GM06990 (cell line): ENCODE measurements around the gene FZD7.

ENCODE experiments used
- DNase-seq: peaks from one replicate; pipeline ENCODE4 v3.0.0-alpha.2; 2011; ENCODE audit not compliant: insufficient read length; ENCODE audit errors: extremely low read depth
- H3K27me3 ChIP-seq: replicated peaks from 2 replicates; pipeline ENCODE4 v1.6.0; 2011; ENCODE audit warnings: low read length; ENCODE audit not compliant: control insufficient read depth, insufficient read depth
- H3K36me3 ChIP-seq: 2 replicates; pipeline ENCODE4 v1.5.1; 2011; ENCODE audit warnings: low read length; ENCODE audit not compliant: control insufficient read depth, insufficient read depth
- H3K4me3 ChIP-seq: replicated peaks from 2 replicates; pipeline ENCODE4 v1.5.1; 2011; ENCODE audit warnings: low read depth, mild to moderate bottlenecking, control low read depth, low read length
- TF ChIP-seq, protein P1 (sequence below): IDR thresholded peaks from 2 replicates; pipeline ENCODE4 v1.5.1; 2011; ENCODE audit warnings: low read length, control low read depth, mild to moderate bottlenecking, inconsistent platforms; ENCODE audit not compliant: insufficient read depth, poor library complexity, severe bottlenecking

Gene FZD7

DNA sequence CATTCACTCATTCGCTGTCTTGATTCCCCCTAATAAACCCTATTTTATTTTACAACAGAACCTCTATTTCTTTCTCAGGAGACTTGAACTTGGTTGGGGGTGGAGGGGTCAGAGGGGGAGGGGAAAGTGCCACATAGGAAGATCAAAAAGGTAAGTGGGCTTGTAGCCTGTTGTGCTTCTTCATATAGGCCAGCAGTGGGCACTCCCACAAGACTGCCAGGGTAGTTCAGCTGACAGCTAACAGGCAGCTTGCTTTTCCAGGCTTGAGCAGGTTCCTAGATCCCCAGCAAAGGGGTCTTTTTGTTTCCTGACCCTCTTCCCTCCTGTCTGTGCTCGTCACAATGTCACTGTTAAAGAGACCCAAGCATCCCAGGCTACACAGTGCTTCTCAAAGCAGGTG is 38.6 kb downstream of the FZD7 start:
- H3K27me3 ChIP-seq, result no peaks in the 10 kb centered on the region; the same call in 1 of the 2 replicates
- no peaks in the 10 kb centered on the region for H3K36me3 ChIP-seq
- TF ChIP-seq, protein P1, sequence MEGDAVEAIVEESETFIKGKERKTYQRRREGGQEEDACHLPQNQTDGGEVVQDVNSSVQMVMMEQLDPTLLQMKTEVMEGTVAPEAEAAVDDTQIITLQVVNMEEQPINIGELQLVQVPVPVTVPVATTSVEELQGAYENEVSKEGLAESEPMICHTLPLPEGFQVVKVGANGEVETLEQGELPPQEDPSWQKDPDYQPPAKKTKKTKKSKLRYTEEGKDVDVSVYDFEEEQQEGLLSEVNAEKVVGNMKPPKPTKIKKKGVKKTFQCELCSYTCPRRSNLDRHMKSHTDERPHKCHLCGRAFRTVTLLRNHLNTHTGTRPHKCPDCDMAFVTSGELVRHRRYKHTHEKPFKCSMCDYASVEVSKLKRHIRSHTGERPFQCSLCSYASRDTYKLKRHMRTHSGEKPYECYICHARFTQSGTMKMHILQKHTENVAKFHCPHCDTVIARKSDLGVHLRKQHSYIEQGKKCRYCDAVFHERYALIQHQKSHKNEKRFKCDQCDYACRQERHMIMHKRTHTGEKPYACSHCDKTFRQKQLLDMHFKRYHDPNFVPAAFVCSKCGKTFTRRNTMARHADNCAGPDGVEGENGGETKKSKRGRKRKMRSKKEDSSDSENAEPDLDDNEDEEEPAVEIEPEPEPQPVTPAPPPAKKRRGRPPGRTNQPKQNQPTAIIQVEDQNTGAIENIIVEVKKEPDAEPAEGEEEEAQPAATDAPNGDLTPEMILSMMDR, result peak; percentile 31
- DNase-seq, result no peak
- H3K4me3 ChIP-seq, result no peak overlapping the region

- no peaks in the 10 kb centered on the region; the same call in 1 of the 2 replicates for H3K27me3 ChIP-seq
- no peaks in the 10 kb centered on the region for H3K36me3 ChIP-seq
- no peak for DNase-seq
- H3K4me3 ChIP-seq, result no peak within 1 kb of the TSS
- TF ChIP-seq, protein P1, result no peak
Measured at GRCh38 chr2:202072737-202073401, 39.2 kb downstream of the FZD7 start, which contains the start of gene KIAA2012. Gene KIAA2012, plus strand, starts transcription at chr2:202073255. Its CDS starts 373 bp downstream, at chr2:202073628.

- TF ChIP-seq, protein P1, result no peak
- no peak overlapping the region for H3K4me3 ChIP-seq
- no peaks in the 10 kb centered on the region; the same call in 1 of the 2 replicates for H3K27me3 ChIP-seq
- DNase-seq, result no peak
- H3K36me3 ChIP-seq, result no peaks in the 10 kb centered on the region
Measured at GRCh38 chr2:202074324-202074723, 40.7 kb downstream of the FZD7 start.

GRCh38 chr2:202079310-202079709 is 45.7 kb downstream of the FZD7 start:
- DNase-seq, result no peak
- H3K36me3 ChIP-seq, result no peaks in the 10 kb centered on the region
- H3K27me3 ChIP-seq, result no peaks in the 10 kb centered on the region; the same call in 1 of the 2 replicates
- no peak overlapping the region for H3K4me3 ChIP-seq
- TF ChIP-seq, protein P1, result no peak

GRCh38 chr2:202084265-202084664 is 50.6 kb downstream of the FZD7 start:
- no peak for DNase-seq

More at GRCh38 chr2:202084265-202084664, 50.6 kb downstream of the FZD7 start:
- Histone ChIP-seq H3K4me3 (no peak overlapping the region), H3K36me3 (no peaks in the 10 kb centered on the region), H3K27me3 (no peaks in the 10 kb centered on the region)
- TF ChIP-seq, protein P1, result no peak
